Tibial nerve (tissue), 4 donors: ENCODE results near the gene LIN37. TPM values are rescaled to one million over a fixed set of nuclear protein-coding genes. Genes with fewer than 3 reads are reported as not detected.

ENCODE experiments used
- DNase-seq, 2 donors: peaks; one replicate each; pipeline ENCODE4 v3.0.0-alpha.2; 2019; ENCODE audit warnings: low spot score in 2 of 2
- H3K27ac ChIP-seq, 4 donors: fragments of 200-600 bp; sonication (generic) in 3 of 4; one replicate each; pipeline ENCODE4 v1.5.1; 2017 to 2019; ENCODE audit warnings: mild to moderate bottlenecking in 1 of 4
- H3K27me3 ChIP-seq, 2 donors: fragments of 200-600 bp; sonication (generic) in 1 of 2; one replicate each; pipeline versions ENCODE4 v1.5.1 to v1.6.0; 2017 to 2019
- H3K36me3 ChIP-seq, 3 donors: fragments of 200-600 bp; sonication (generic); one replicate each; pipeline ENCODE4 v1.5.1; 2018 to 2019
- H3K4me1 ChIP-seq, 4 donors: fragments of 200-600 bp; sonication (generic) in 3 of 4; one replicate each; pipeline ENCODE4 v1.5.1; 2017 to 2019
- H3K4me3 ChIP-seq, 4 donors: fragments of 200-600 bp; sonication (generic) in 3 of 4; one replicate each; pipeline ENCODE4 v1.5.1; 2017 to 2019; ENCODE audit warnings: mild to moderate bottlenecking in 1 of 4, moderate library complexity in 1 of 4
- H3K9me3 ChIP-seq, 4 donors: fragments of 200-600 bp; sonication (generic) in 3 of 4; one replicate each; pipeline ENCODE4 v1.5.1; 2017 to 2019
- CTCF ChIP-seq, 5 experiments: fragments of 200-600 bp in 3 of 5; fragments of 450-650 bp in 2 of 5; sonication (generic) in 3 of 5; IDR thresholded peaks; one replicate each; pipeline ENCODE4 v1.5.1; 2016 to 2019; ENCODE audit warnings: antibody characterized with exemption in 5 of 5, mild to moderate bottlenecking in 3 of 5, moderate library complexity in 2 of 5
- EP300 ChIP-seq, 2 donors: sonication (generic); formaldehyde crosslinking; IDR thresholded peaks; one replicate each; pipeline ENCODE4 v1.6.1; 2017; ENCODE audit warnings: antibody characterized with exemption in 2 of 2, mild to moderate bottlenecking in 1 of 2
- POLR2A ChIP-seq, 2 donors: fragments of 450-650 bp; IDR thresholded peaks; one replicate each; pipeline ENCODE4 v1.6.1; 2017; ENCODE audit warnings: antibody characterized with exemption in 2 of 2, mild to moderate bottlenecking in 2 of 2, moderate library complexity in 2 of 2
- WGBS, 2 donors: methylation state at CpG; one replicate each; pipeline ENCODE4 v1.1.5; 2018; 5-methylcytosine and 5-hydroxymethylcytosine counted together
- total RNA-seq, 4 donors: library from RNA; depleted of rRNA; stranded (reverse); fragments of >200 nt; gene quantifications; one replicate each; pipeline ENCODE4 v1.1.0, GENCODE V29; 2016

The LIN37 gene
- total RNA-seq = 10 to 100 TPM; 18.1 to 32.7 (median 20.6) TPM

GRCh38 chr19:35748106-35749020 lies at the start of gene LIN37:
TSS of gene LIN37 (plus strand) at chr19:35748576. CDS start at chr19:35748725, 149 bp downstream.
- DNase-seq = peak; percentile 99 to 100
- peaks cover 0 to 25% (median 4%) of the 10 kb centered on the region in 3 donors for H3K36me3 ChIP-seq
- H3K27ac ChIP-seq = peak within 1 kb of the TSS; percentile 85 to 92 (median 88)
- H3K27me3 ChIP-seq = no peaks in the 10 kb centered on the region
- H3K4me3 ChIP-seq = peak within 1 kb of the TSS; percentile 68 to 88 (median 84)
- H3K9me3 ChIP-seq = no peaks in the 10 kb centered on the region
- H3K4me1 ChIP-seq = peaks cover 0 to 52% (median 37%) of the 10 kb centered on the region in 4 donors
- TF ChIP-seq CTCF (IDR thresholded peaks at IDR 0.05) (peak in 3 of 5 experiments; percentile 14 to 59 (median 42)), POLR2A (IDR thresholded peaks at IDR 0.05) (peak; percentile 79 to 97), EP300 (IDR thresholded peaks at IDR 0.05) (peak; percentile 94 to 96)
- 1% methylated on average over 42 to 44 of the region's 45 CpGs for WGBS, 2 donors

- 0 to 2% methylated on average over 37 to 48 of the region's 50 CpGs for WGBS, 2 donors
- H3K4me1 ChIP-seq = peaks cover 0 to 16% (median 3%) of the 10 kb centered on the region in 4 donors
- H3K4me3 ChIP-seq = peak overlapping the region; percentile 44 to 76 (median 62)
- no peaks in the 10 kb centered on the region for H3K36me3 ChIP-seq
- H3K27me3 ChIP-seq = no peaks in the 10 kb centered on the region
- no peaks in the 10 kb centered on the region for H3K9me3 ChIP-seq
- TF ChIP-seq EP300 (IDR thresholded peaks at IDR 0.05) (peak; percentile 15 to 62), CTCF (IDR thresholded peaks at IDR 0.05) (peak in 2 of 5 experiments; percentile 7 to 16), POLR2A (IDR thresholded peaks at IDR 0.05) (peak in 1 of 2 donors; percentile 25)
- DNase-seq = peak; percentile 87 to 93
- peak overlapping the region in 2 of 4 donors; percentile 26 to 74 for H3K27ac ChIP-seq
These were observed 46.0 kb upstream of the LIN37 start for GRCh38 chr19:35702223-35703012.

GRCh38 chr19:35703343-35703742 lies 45.0 kb upstream of the LIN37 start:
- no peaks in the 10 kb centered on the region for H3K27me3 ChIP-seq
- no peak for TF ChIP-seq EP300 (IDR thresholded peaks at IDR 0.05)
- TF ChIP-seq CTCF (IDR thresholded peaks at IDR 0.05) = no peak
- no peak for TF ChIP-seq POLR2A (IDR thresholded peaks at IDR 0.05)
- H3K27ac ChIP-seq = no peak overlapping the region
- no peaks in the 10 kb centered on the region for H3K9me3 ChIP-seq
- H3K36me3 ChIP-seq = no peaks in the 10 kb centered on the region
- peaks cover 0 to 16% (median 3%) of the 10 kb centered on the region in 4 donors for H3K4me1 ChIP-seq
- no peak overlapping the region for H3K4me3 ChIP-seq
- DNase-seq = no peak
- WGBS, 2 donors = 56 to 58% methylated on average over 9 of the region's 9 CpGs

- no peaks in the 10 kb centered on the region for H3K27me3 ChIP-seq
- no peak for DNase-seq
- WGBS, 2 donors = 24 to 29% methylated on average over 22 to 24 of the region's 24 CpGs
- H3K36me3 ChIP-seq = no peaks in the 10 kb centered on the region
- TF ChIP-seq POLR2A (IDR thresholded peaks at IDR 0.05) = no peak
- TF ChIP-seq CTCF (IDR thresholded peaks at IDR 0.05) = no peak
- no peak for TF ChIP-seq EP300 (IDR thresholded peaks at IDR 0.05)
- peaks cover 0 to 16% (median 3%) of the 10 kb centered on the region in 4 donors for H3K4me1 ChIP-seq
- H3K9me3 ChIP-seq = no peaks in the 10 kb centered on the region
- no peak within 1 kb of the TSS for H3K27ac ChIP-seq
- no peak within 1 kb of the TSS for H3K4me3 ChIP-seq
These were observed 44.2 kb upstream of the LIN37 start, which contains the start of gene ZBTB32 for GRCh38 chr19:35704218-35704617. TSS of gene ZBTB32 (plus strand) at chr19:35704558. CDS start at chr19:35714627, 10,069 bp downstream.
